DND-41 (cell line): ENCODE data around the gene AEN.

Experiments used
- ATAC-seq: fragments of 200-7000 bp; cut with Tn5 transposase; 3 replicates; pipeline ENCODE4 v1.9.1; 2021; ENCODE audit warnings: low read depth; ENCODE audit not compliant: insufficient read depth
- DNase-seq: peaks from one replicate; pipeline ENCODE4 v3.0.0-alpha.2; 2020
- H2AFZ ChIP-seq: 2 replicates; pipeline ENCODE4 v1.6.0; 2012; ENCODE audit warnings: low read depth, low read length
- H3K27ac ChIP-seq: 2 replicates; pipeline ENCODE4 v1.5.1; 2012; ENCODE audit warnings: low read length, inconsistent platforms
- H3K27me3 ChIP-seq: fragments of 200-600 bp; sonication (generic); 2 replicates; pipeline ENCODE4 v1.6.0; 2012; ENCODE audit warnings: low read length, mild to moderate bottlenecking, inconsistent platforms; ENCODE audit not compliant: insufficient read depth, poor library complexity
- H3K36me3 ChIP-seq: 2 replicates; pipeline ENCODE4 v1.5.1; 2012; ENCODE audit warnings: low read length, inconsistent platforms; ENCODE audit not compliant: insufficient read depth
- H3K4me1 ChIP-seq: 2 replicates; pipeline ENCODE4 v1.5.1; 2012; ENCODE audit warnings: mild to moderate bottlenecking, low read length; ENCODE audit not compliant: insufficient read depth
- H3K4me2 ChIP-seq: 2 replicates; pipeline ENCODE4 v1.6.0; 2012; ENCODE audit warnings: mild to moderate bottlenecking, moderate library complexity, low read length, inconsistent platforms; ENCODE audit not compliant: insufficient read depth
- H3K4me3 ChIP-seq, 2 experiments: fragments of 200-600 bp in 1 of 2; shearing (Covaris generic) in 1 of 2; 2 replicates each; pipeline ENCODE4 v1.5.1; 2012 to 2016; ENCODE audit warnings: inconsistent platforms in 2 of 2, low read length in 2 of 2, mild to moderate bottlenecking in 2 of 2, low read depth in 1 of 2, moderate library complexity in 1 of 2
- H3K79me2 ChIP-seq: 2 replicates; pipeline ENCODE4 v1.6.0; 2012; ENCODE audit warnings: low read length, inconsistent platforms; ENCODE audit not compliant: insufficient read depth
- H3K9ac ChIP-seq: 2 replicates; pipeline ENCODE4 v1.6.0; 2012; ENCODE audit warnings: low read depth, mild to moderate bottlenecking, inconsistent platforms, low read length, moderate library complexity
- H3K9me3 ChIP-seq: 2 replicates; pipeline ENCODE4 v1.5.1; 2012; ENCODE audit warnings: low read length, moderate library complexity, mild to moderate bottlenecking, inconsistent platforms; ENCODE audit not compliant: insufficient read depth, severe bottlenecking
- H4K20me1 ChIP-seq: 2 replicates; pipeline ENCODE4 v1.6.0; 2012; ENCODE audit warnings: low read length; ENCODE audit not compliant: insufficient read depth
- EZH2 ChIP-seq: IDR thresholded peaks from 3 replicates; pipeline ENCODE4 v1.6.1; 2012; ENCODE audit warnings: borderline replicate concordance, low read depth, mild to moderate bottlenecking, moderate library complexity, low read length, inconsistent platforms; ENCODE audit not compliant: severe bottlenecking
- TF ChIP-seq, protein P1 (sequence below): IDR thresholded peaks from 2 replicates; pipeline ENCODE4 v1.5.1; 2012; ENCODE audit warnings: borderline replicate concordance, low read length, moderate library complexity, mild to moderate bottlenecking; ENCODE audit not compliant: poor library complexity, severe bottlenecking; ENCODE audit errors: extremely low read depth

The AEN gene

GRCh38 chr15:88586401-88587162 is 34.6 kb upstream of the AEN start:
- H3K9ac ChIP-seq = no peak overlapping the region
- no peaks in the 10 kb centered on the region for H4K20me1 ChIP-seq
- no peaks in the 10 kb centered on the region for H3K79me2 ChIP-seq
- no peaks in the 10 kb centered on the region for H3K36me3 ChIP-seq
- H2AFZ ChIP-seq = no peak overlapping the region
- TF ChIP-seq EZH2 = no peak
- TF ChIP-seq, protein P1, sequence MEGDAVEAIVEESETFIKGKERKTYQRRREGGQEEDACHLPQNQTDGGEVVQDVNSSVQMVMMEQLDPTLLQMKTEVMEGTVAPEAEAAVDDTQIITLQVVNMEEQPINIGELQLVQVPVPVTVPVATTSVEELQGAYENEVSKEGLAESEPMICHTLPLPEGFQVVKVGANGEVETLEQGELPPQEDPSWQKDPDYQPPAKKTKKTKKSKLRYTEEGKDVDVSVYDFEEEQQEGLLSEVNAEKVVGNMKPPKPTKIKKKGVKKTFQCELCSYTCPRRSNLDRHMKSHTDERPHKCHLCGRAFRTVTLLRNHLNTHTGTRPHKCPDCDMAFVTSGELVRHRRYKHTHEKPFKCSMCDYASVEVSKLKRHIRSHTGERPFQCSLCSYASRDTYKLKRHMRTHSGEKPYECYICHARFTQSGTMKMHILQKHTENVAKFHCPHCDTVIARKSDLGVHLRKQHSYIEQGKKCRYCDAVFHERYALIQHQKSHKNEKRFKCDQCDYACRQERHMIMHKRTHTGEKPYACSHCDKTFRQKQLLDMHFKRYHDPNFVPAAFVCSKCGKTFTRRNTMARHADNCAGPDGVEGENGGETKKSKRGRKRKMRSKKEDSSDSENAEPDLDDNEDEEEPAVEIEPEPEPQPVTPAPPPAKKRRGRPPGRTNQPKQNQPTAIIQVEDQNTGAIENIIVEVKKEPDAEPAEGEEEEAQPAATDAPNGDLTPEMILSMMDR = no peak
- no peaks in the 10 kb centered on the region for H3K4me1 ChIP-seq
- H3K4me3 ChIP-seq = no peak overlapping the region
- H3K9me3 ChIP-seq = no peaks in the 10 kb centered on the region
- no peak overlapping the region for H3K4me2 ChIP-seq
- H3K27ac ChIP-seq = no peak overlapping the region
- ATAC-seq (no peak), DNase-seq (no peak)
- no peaks in the 10 kb centered on the region for H3K27me3 ChIP-seq

GRCh38 chr15:88590759-88591158 is 30.4 kb upstream of the AEN start:
- Histone ChIP-seq H3K9me3 (no peaks in the 10 kb centered on the region), H3K4me3 (no peak overlapping the region), H3K27me3 (no peaks in the 10 kb centered on the region), H3K4me2 (no peak overlapping the region), H3K27ac (no peak overlapping the region), H2AFZ (no peak overlapping the region), H3K79me2 (no peaks in the 10 kb centered on the region), H3K9ac (no peak overlapping the region), H3K4me1 (no peaks in the 10 kb centered on the region), H3K36me3 (no peaks in the 10 kb centered on the region), H4K20me1 (no peaks in the 10 kb centered on the region)
- DNase-seq = no peak
- no peak for ATAC-seq
- no peak for TF ChIP-seq EZH2
- TF ChIP-seq, protein P1 = no peak

DNA sequence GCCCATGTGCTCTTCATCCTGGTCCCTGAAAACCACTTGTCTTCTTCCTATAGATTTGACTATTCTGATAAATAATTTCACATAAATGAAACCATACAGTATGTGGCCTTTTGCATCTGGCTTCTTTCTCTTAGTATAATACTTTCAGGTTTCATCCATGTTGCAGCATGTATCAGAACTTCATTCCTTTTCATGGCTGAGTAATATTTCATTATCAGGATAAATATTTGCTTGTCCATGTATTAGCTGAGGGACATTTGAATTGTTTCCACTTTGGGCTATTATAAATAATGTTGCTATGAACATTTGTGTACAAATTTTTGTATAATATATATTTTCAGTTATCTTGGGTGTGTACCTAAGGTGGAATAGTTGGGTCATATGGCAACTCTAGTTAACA is 29.8 kb upstream of the AEN start:
- no peak for TF ChIP-seq EZH2
- TF ChIP-seq, protein P1 = no peak
- no peak overlapping the region for H3K4me3 ChIP-seq

More for the DNA sequence above, 29.8 kb upstream of the AEN start:
- Histone ChIP-seq H3K4me1 (no peaks in the 10 kb centered on the region), H3K36me3 (no peaks in the 10 kb centered on the region), H3K9ac (no peak overlapping the region), H3K27me3 (no peaks in the 10 kb centered on the region), H3K4me2 (no peak overlapping the region), H3K27ac (no peak overlapping the region), H3K9me3 (no peaks in the 10 kb centered on the region), H2AFZ (no peak overlapping the region), H4K20me1 (no peaks in the 10 kb centered on the region), H3K79me2 (no peaks in the 10 kb centered on the region)
- DNase-seq = no peak
- no peak for ATAC-seq
